ENCODE measurements around the gene HSDL1. TPM values are rescaled to one million over a fixed set of nuclear protein-coding genes. Genes with fewer than 3 reads are reported as not detected.

Gene HSDL1
- total RNA-seq, result 1 to 10 TPM; 5.0 to 9.7 (median 8.6) TPM

DNA sequence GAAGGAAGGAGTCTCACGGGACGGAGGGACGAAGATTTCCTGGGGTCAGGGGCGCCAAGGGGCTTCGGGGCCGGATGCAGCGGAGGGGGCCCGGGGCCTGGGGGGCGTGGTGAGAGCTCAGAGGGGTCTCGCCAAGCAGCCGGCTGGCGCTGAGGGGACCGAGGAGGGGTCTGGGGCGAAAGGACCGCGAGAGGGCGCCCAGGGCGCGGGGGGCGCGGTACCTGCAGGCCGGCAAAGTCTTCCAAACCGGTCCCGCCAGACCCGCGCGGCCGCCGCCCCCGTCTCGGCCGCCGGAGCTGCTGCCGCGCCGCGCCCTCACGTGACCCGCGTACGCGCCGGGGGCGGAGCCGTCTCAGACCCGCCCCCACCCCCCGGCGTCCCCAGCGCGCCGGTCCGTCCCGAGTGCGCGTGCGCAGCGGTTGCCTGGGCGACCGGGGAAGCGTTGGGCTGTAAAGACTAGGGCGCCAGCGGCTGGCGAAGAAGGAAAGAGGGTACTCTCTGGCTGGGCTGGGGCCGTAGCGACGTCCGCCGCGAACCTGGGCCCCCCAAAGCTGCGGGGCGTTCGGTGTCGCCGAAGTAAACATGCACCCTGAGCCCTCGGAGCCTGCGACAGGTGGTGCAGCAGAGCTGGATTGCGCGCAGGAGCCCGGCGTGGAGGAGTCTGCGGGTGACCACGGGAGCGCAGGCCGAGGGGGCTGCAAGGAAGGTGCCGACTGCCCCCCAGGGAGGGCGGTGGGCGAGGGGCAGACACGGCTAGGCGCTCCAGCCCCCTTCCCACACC lies at the start of gene HSDL1, which contains the start of gene DNAAF1:
TSS of gene HSDL1 (minus strand) at position 319 of the 781 bp plus-strand sequence. CDS start 13,856 bp downstream, outside the sequence.
TSS of gene DNAAF1 (plus strand) at position 450 of the 781 bp plus-strand sequence. CDS start at position 583, 133 bp downstream.
- H3K36me3 ChIP-seq, result no peaks in the 10 kb centered on the region
- intact Hi-C loops (cut with DNase I), result no loop called here
- TF ChIP-seq POLR2A (IDR thresholded peaks at IDR 0.05), result peak in 2 of 4 donors; percentile 19 to 69
- TF ChIP-seq, protein P1, sequence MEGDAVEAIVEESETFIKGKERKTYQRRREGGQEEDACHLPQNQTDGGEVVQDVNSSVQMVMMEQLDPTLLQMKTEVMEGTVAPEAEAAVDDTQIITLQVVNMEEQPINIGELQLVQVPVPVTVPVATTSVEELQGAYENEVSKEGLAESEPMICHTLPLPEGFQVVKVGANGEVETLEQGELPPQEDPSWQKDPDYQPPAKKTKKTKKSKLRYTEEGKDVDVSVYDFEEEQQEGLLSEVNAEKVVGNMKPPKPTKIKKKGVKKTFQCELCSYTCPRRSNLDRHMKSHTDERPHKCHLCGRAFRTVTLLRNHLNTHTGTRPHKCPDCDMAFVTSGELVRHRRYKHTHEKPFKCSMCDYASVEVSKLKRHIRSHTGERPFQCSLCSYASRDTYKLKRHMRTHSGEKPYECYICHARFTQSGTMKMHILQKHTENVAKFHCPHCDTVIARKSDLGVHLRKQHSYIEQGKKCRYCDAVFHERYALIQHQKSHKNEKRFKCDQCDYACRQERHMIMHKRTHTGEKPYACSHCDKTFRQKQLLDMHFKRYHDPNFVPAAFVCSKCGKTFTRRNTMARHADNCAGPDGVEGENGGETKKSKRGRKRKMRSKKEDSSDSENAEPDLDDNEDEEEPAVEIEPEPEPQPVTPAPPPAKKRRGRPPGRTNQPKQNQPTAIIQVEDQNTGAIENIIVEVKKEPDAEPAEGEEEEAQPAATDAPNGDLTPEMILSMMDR (IDR thresholded peaks at IDR 0.05), result peak in 1 of 6 experiments; percentile 34
- no peaks in the 10 kb centered on the region for H3K9me3 ChIP-seq
- H3K4me1 ChIP-seq, result peaks cover 0 to 23% (median 14%) of the 10 kb centered on the region in 3 donors
- 0 to 1% methylated on average over 10 to 14 of the region's 89 CpGs for WGBS, 2 donors
- peaks cover 0 to 5% (median 0%) of the 10 kb centered on the region in 4 donors for H3K27me3 ChIP-seq
- peak within 1 kb of the TSS; percentile 76 to 92 (median 85) for H3K27ac ChIP-seq
- DNase-seq, result peak; percentile 24
- H3K4me3 ChIP-seq, result peak within 1 kb of the TSS; percentile 73 to 100 (median 82)

DNA sequence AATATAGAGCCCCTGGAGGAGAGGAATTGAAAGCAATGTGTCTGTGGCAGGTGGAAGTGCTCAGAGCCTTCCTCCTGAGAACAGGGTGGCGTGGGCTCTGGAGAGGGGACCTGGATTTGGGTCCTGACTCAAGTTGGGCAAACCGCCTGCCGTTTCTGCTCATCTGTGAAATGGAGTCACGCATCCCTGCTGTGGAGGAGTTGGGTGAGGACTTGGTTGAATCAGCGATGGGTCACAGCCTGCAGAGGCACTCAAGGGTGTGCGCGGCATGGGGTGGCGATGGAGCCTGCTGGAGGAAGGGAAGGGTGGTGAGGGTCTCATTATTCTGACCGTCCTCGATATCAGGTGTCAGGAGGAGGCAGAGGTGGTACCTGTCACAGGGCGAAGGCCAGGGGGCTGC lies 49.0 kb upstream of the HSDL1 start:
- DNase-seq, result no peak
- Histone ChIP-seq H3K4me3 (no peak overlapping the region), H3K27me3 (no peaks in the 10 kb centered on the region), H3K27ac (no peak overlapping the region), H3K4me1 (peaks cover 23 to 57% (median 25%) of the 10 kb centered on the region in 3 donors), H3K36me3 (peaks cover 0 to 29% (median 0%) of the 10 kb centered on the region in 3 donors), H3K9me3 (no peaks in the 10 kb centered on the region)
- WGBS, 2 donors, result 83 to 84% methylated on average over 9 to 11 of the region's 11 CpGs
- TF ChIP-seq, protein P1 (IDR thresholded peaks at IDR 0.05), result no peak
- no peak for TF ChIP-seq POLR2A (IDR thresholded peaks at IDR 0.05)
- intact Hi-C loops (cut with DNase I), result no loop called here

DNA sequence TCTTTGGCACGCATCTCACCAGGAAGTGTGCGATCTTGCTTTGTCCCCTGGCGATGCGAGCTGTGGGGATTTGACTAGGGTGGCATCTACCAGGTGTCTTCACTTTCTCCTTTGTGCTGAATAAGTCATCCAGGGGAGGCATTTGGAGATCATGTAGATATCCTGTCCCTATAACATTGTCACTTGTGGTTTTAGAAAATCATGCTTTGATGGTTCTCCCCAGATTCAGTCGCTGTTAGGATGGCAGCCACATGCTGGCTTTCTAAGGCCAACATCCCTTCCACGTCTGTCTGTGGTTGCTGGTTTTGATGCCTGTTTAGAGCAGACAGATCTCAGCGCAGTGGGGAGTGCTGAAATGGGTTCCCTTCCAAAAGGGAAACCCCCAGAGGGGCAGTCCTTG lies 48.5 kb upstream of the HSDL1 start:
- peaks cover 17 to 52% (median 19%) of the 10 kb centered on the region in 3 donors for H3K4me1 ChIP-seq
- peaks cover 0 to 29% (median 0%) of the 10 kb centered on the region in 3 donors for H3K36me3 ChIP-seq
- intact Hi-C loops (cut with DNase I), result no loop called here
- no peaks in the 10 kb centered on the region for H3K9me3 ChIP-seq
- TF ChIP-seq POLR2A (IDR thresholded peaks at IDR 0.05), result no peak
- TF ChIP-seq, protein P1 (IDR thresholded peaks at IDR 0.05), result no peak
- H3K27ac ChIP-seq, result no peak overlapping the region
- 76 to 82% methylated on average over 6 to 7 of the region's 7 CpGs for WGBS, 2 donors
- H3K4me3 ChIP-seq, result no peak overlapping the region
- no peaks in the 10 kb centered on the region for H3K27me3 ChIP-seq
- DNase-seq, result no peak

DNA sequence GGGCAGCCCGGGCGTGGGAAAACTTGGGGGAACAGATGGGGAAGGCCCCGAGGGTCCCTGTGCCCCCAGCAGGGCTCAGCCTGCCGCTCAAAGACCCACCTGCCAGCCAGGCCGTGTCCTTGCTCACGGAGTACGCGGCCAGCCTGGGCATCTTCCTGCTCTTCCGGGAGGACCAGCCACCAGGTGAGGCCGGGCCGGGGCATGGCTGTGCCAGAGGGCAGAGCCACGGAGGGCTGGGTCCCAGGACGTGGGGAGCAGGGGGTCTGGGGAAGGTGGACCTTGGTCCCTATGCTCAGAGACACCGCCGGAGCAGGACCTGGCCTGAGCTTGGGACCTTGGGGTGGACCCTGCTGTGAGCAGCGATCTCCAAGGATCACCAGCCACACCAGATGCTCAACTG lies 46.5 kb upstream of the HSDL1 start:
- TF ChIP-seq, protein P1 (IDR thresholded peaks at IDR 0.05), result no peak
- TF ChIP-seq POLR2A (IDR thresholded peaks at IDR 0.05), result no peak
- intact Hi-C loops (cut with DNase I), result no loop called here
- H3K4me1 ChIP-seq, result peaks cover 5 to 38% (median 8%) of the 10 kb centered on the region in 3 donors
- WGBS, 2 donors, result 88 to 100% methylated on average over 1 to 5 of the region's 16 CpGs
- no peak overlapping the region for H3K4me3 ChIP-seq
- no peaks in the 10 kb centered on the region for H3K27me3 ChIP-seq
- H3K36me3 ChIP-seq, result peaks cover 0 to 29% (median 0%) of the 10 kb centered on the region in 3 donors
- no peak for DNase-seq
- no peaks in the 10 kb centered on the region for H3K9me3 ChIP-seq
- no peak overlapping the region for H3K27ac ChIP-seq

DNA sequence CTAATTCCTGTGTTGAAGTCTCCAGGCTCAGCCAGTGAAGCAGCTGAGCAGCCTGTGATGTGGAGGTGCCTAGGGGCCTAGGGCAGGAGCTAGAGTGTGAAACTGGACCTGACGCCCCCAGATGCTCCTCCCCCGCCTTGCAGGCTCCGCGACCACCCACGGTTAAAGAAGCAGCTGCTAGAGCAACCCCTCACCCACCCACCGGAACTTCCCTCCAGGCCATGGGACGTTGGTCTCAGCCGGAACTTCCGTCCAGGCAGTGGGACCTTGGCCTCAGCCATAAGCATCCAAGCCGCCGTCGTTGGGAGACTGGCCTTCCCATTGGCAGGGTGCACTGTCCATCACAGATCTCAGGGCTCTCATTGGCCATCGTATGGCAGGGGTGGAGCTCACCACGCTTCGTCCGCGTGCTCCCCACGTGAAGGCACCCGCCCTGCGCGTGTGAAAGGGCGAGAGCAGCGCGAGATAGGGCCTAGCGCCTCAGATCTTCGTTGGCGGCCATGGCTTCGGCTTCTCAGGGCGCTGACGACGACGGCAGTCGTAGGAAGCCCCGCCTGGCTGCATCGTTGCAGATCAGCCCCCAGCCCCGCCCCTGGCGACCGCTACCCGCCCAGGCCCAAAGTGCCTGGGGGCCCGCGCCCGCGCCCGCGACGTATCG lies 45.9 kb upstream of the HSDL1 start, which contains the start of gene ADAD2:
TSS of gene ADAD2 (plus strand) at position 427 of the 658 bp plus-strand sequence. CDS start at position 501, 74 bp downstream.
- H3K4me3 ChIP-seq, result no peak within 1 kb of the TSS
- no peak for DNase-seq
- H3K4me1 ChIP-seq, result peaks cover 5 to 38% (median 9%) of the 10 kb centered on the region in 3 donors
- H3K27ac ChIP-seq, result no peak within 1 kb of the TSS
- H3K9me3 ChIP-seq, result no peaks in the 10 kb centered on the region
- WGBS, 2 donors, result 91 to 100% methylated on average over 1 to 17 of the region's 47 CpGs
- peaks cover 0 to 29% (median 0%) of the 10 kb centered on the region in 3 donors for H3K36me3 ChIP-seq
- no peaks in the 10 kb centered on the region for H3K27me3 ChIP-seq
- intact Hi-C loops (cut with DNase I), result no loop called here
- no peak for TF ChIP-seq POLR2A (IDR thresholded peaks at IDR 0.05)
- TF ChIP-seq, protein P1 (IDR thresholded peaks at IDR 0.05), result no peak
